ENCODE data around the gene CSNK1G3.

CSNK1G3 gene

DNA sequence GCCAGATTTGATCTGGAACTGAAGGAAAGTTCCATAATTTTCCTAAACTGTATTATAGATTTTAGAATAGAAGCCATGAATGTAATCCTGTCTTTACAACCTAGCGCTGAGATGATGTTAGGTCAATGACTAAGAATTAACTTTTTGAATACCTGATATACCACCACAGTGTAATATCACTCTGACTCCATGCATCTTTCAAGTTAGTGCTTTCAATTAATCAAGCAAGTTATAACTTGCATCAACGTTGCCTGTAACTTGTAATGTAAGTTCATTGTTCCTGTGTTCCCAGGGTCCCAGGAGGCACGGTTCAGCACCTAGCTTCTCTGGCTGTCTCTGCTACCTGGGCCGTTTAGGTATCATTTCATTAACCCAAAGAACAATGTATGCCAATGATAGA is 139.3 kb downstream of the CSNK1G3 start:
- DNase-seq = no peak

DNA sequence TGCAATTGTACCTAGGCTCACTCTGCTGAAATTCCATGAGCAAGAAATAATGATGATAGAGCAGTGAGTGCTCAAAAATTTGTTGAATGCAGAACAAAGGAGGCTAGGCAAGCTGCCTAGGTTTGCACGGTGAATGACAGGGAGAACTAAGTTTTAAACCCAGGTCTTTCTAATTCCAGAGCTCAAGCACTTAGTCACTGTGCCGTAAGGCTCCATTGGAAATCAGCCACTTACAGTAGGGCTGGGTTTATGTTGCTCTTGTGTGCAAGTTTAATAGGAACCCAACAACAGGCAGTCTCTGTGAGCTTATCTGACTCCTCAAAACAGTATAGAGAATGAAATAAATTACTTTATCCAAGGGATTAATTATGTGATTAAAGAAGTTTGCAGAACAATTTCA is 147.0 kb downstream of the CSNK1G3 start:
- DNase-seq = no peak

DNA sequence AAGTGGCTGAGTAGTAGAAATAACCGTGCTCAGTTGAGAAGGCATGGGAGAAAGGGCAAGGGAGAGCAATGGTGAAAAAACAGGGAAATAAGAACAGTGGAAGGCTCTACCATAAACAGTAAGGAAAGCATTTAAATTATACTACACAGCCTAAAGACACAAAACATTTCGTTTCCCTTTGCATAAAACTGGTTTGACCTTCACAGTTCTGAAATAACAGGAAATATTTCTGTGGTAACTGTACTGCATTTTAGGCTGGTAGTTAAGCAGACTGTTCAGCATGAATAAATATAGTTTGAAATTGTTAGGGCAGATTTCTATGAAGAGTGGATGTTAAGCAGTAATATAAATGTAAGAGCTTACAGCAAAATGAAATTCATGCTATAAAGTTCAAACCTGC is 147.5 kb downstream of the CSNK1G3 start:
- no peak for DNase-seq

DNA sequence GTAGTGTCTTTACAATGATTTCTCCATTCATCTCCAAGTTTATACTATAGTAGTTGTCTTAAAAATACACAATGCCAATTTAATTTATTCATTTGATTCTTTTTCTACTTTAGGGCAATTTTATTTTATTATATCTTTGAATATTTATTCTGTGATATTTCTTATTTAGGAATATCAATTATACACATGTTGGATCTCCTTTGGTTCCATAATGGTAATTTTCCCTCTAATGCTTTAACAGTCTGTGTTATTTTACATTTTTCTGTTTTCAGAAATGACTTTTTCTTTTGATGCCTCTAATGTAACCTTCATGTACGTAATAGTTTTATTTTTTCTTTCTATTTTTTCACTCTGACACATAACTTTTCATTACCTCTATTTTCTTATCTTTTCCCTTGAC is 153.0 kb downstream of the CSNK1G3 start:
- no peak for DNase-seq

DNA sequence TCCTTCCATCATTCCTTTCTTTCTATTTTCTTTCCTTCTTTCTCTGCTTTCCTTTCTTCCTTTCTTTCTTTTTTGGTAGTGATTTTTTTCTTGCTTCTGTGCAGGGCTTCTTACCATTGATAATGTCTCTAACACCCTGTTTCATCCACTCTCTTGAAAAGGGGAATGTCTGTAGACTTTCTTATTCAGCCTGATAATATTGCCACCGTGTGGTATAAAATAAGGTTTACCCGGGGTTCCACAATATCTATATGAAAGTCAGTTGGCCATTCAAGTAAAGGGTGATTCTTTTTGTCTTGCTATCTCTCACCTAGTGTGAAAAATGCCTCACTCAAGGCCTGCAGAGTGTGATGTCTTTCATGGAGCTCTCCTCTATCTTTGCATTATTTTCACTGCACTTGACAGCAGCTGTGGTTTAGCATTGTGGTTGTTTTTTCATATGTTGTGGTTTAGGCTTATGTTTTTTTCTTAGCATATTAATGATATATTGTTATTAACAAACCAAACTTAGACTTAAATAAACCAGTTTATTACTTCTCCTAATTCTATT is 153.9 kb downstream of the CSNK1G3 start:
- no peak for DNase-seq
